Heart left ventricle (tissue), 13 donors: Measurements from ENCODE around the gene RASGEF1C.

Source experiments
- POLR2A ChIP-seq, 2 donors: fragments of 450-650 bp; IDR thresholded peaks; one replicate each; pipeline ENCODE4 v1.6.1; 2017; ENCODE audit warnings: antibody characterized with exemption in 2 of 2, mild to moderate bottlenecking in 2 of 2, moderate library complexity in 2 of 2
- TF ChIP-seq, protein P1 (sequence below), 12 donors: fragments of 200-600 bp; sonication (generic) in 4 of 12; IDR thresholded peaks; one replicate each; pipeline versions ENCODE4 v1.5.0 to v1.8.0; 2018 to 2022; ENCODE audit warnings: antibody characterized with exemption in 12 of 12, mild to moderate bottlenecking in 5 of 12
- donor health status: ischemic (EF 13 %, LVEDD 7.1; RV severe dilation, severe dysfunction).
- donor health status: DM: no; HTN: yes; CAD: no.
- donor health status: DM: no; HTN: no; CAD: no.
- donor health status: ischemic (EF 25% LVEDD 6.9; RV normal size, moderate dysfunction).
- donor health status: ischemic (EF 25% LVEDD 5.7; RV mildly dilated, moderate dysfunction).
- donor health status: ischemic (EF 35%, LVEDD 5.7; RV mildly dilated, moderate dysfunction).
- donor health status: nonischemic (EF 11% LVEDD 7.7; RV severe dilation, severe dysfunction).
- donor health status: DM: yes; HTN: yes; CAD: no.
- donor health status: PGD.
- donor health status: ischemic (EF 29% LVEDD 5.4; RV normal size, mild dysfunction).
- donor health status: nonischemic (EF 23%, LVEDD 6.1; RV moderate dilation, normal function).

DNA sequence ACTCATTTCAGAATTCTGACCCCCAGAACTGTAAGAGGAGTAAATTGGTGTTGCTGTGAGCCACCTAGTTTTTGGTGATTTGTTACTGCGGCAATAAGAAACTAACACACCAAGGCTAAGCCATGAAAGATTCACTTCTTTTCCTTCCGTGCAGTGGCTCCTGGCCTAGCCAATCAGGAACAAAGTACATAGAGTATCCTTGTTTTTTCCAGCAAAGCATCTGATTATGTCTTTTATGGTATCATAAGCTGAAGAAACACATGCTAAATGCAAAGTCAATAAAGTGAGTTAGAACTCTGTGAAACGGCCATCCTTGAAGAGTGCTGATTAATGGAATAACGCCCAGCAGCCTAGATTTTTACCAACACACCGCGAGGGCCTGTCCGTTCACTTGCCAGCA, 148.8 kb downstream of the RASGEF1C start:
- TF ChIP-seq, protein P1, sequence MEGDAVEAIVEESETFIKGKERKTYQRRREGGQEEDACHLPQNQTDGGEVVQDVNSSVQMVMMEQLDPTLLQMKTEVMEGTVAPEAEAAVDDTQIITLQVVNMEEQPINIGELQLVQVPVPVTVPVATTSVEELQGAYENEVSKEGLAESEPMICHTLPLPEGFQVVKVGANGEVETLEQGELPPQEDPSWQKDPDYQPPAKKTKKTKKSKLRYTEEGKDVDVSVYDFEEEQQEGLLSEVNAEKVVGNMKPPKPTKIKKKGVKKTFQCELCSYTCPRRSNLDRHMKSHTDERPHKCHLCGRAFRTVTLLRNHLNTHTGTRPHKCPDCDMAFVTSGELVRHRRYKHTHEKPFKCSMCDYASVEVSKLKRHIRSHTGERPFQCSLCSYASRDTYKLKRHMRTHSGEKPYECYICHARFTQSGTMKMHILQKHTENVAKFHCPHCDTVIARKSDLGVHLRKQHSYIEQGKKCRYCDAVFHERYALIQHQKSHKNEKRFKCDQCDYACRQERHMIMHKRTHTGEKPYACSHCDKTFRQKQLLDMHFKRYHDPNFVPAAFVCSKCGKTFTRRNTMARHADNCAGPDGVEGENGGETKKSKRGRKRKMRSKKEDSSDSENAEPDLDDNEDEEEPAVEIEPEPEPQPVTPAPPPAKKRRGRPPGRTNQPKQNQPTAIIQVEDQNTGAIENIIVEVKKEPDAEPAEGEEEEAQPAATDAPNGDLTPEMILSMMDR (IDR thresholded peaks at IDR 0.05) = no peak
- TF ChIP-seq POLR2A (IDR thresholded peaks at IDR 0.05) = no peak
